Posterior cingulate gyrus (tissue), 11 donors: ENCODE measurements around the gene ARHGDIB.

ENCODE experiments used
- DNase-seq, 10 donors: peaks; one replicate each; pipeline versions ENCODE4 v3.0.0 to v3.0.0-alpha.2; 2020 to 2021; ENCODE audit warnings: mixed read lengths in 3 of 10
- intact Hi-C: fragments of 100-400 bp; cut with DNase I; formaldehyde crosslinking; loops from one replicate; pipeline ENCODE4 v1.15.1; 2023

Gene ARHGDIB

GRCh38 chr12:14984766-14985285 is 23.4 kb upstream of the ARHGDIB start:
- intact Hi-C loops = no loop called here
- no peak for DNase-seq

- intact Hi-C loops = no loop called here
- no peak for DNase-seq
Observed at GRCh38 chr12:14984036-14984435, 22.6 kb upstream of the ARHGDIB start.

- intact Hi-C loops = no loop called here
- no peak for DNase-seq
Observed at GRCh38 chr12:14982991-14983390, 21.6 kb upstream of the ARHGDIB start.

- DNase-seq = no peak
- intact Hi-C loops = no loop called here
Observed at GRCh38 chr12:14982562-14982961, 21.2 kb upstream of the ARHGDIB start.

GRCh38 chr12:14981049-14981448 is 19.6 kb upstream of the ARHGDIB start:
- intact Hi-C loops = no loop called here
- DNase-seq = no peak

GRCh38 chr12:14979468-14979867 is 18.1 kb upstream of the ARHGDIB start:
- intact Hi-C loops = no loop called here
- no peak for DNase-seq

- intact Hi-C loops = no loop called here
- DNase-seq = no peak
Observed at GRCh38 chr12:14976658-14977057, 15.3 kb upstream of the ARHGDIB start.

GRCh38 chr12:14975457-14975856 is 14.1 kb upstream of the ARHGDIB start:
- DNase-seq = no peak
- intact Hi-C loops = no loop called here

- DNase-seq = no peak
- intact Hi-C loops = no loop called here
Observed at GRCh38 chr12:14974633-14975032, 13.2 kb upstream of the ARHGDIB start.

- no peak for DNase-seq
- intact Hi-C loops = no loop called here
Observed at GRCh38 chr12:14972816-14973215, 11.4 kb upstream of the ARHGDIB start, which contains the start of gene PDE6H. Gene PDE6H, plus strand, starts transcription at chr12:14973042. Its CDS starts 4,971 bp downstream, at chr12:14978013.

GRCh38 chr12:14970473-14970872 is 9.1 kb upstream of the ARHGDIB start:
- intact Hi-C loops = no loop called here
- DNase-seq = no peak

- intact Hi-C loops = no loop called here
Observed at GRCh38 chr12:14968478-14968877, 7.1 kb upstream of the ARHGDIB start.

GRCh38 chr12:14965221-14965620 is 3.8 kb upstream of the ARHGDIB start:
- intact Hi-C loops = no loop called here

More at GRCh38 chr12:14968478-14968877, 7.1 kb upstream of the ARHGDIB start:
- no peak for DNase-seq

GRCh38 chr12:14964406-14964805 is 3.0 kb upstream of the ARHGDIB start:
- intact Hi-C loops = no loop called here
- no peak for DNase-seq

More at GRCh38 chr12:14965221-14965620, 3.8 kb upstream of the ARHGDIB start:
- DNase-seq = no peak

- no peak for DNase-seq
- intact Hi-C loops = no loop called here
Observed at GRCh38 chr12:14963520-14963919, 2.1 kb upstream of the ARHGDIB start.

GRCh38 chr12:14962797-14963196 is 1.4 kb upstream of the ARHGDIB start:
- intact Hi-C loops = no loop called here
- DNase-seq = no peak

- intact Hi-C loops = no loop called here
Observed at GRCh38 chr12:14962153-14962539, 745 bp upstream of the ARHGDIB start.

GRCh38 chr12:14960548-14961465 is 594 bp downstream of the ARHGDIB start:
- no peak for DNase-seq

More at GRCh38 chr12:14962153-14962539, 745 bp upstream of the ARHGDIB start:
- no peak for DNase-seq

GRCh38 chr12:14959916-14960496 is 1.4 kb downstream of the ARHGDIB start:
- intact Hi-C loops = loop anchor here (10.0 kb wide), 1 partner anchor 75 kb away; the partner anchor contains the start of gene MGP
- DNase-seq = no peak

More at GRCh38 chr12:14960548-14961465, 594 bp downstream of the ARHGDIB start:
- intact Hi-C loops = no loop called here

GRCh38 chr12:14959463-14959862 is 1.9 kb downstream of the ARHGDIB start:
- DNase-seq = no peak
- intact Hi-C loops = loop anchor here (10.0 kb wide), 1 partner anchor 75 kb away; the partner anchor contains the start of gene MGP

GRCh38 chr12:14959126-14959440 is 2.3 kb downstream of the ARHGDIB start:
- intact Hi-C loops = loop anchor here (10.0 kb wide), 1 partner anchor 74 kb away; the partner anchor contains the start of gene MGP
- DNase-seq = no peak
